PC-3 (cell line): Measurements from ENCODE around the gene SAP30BP. TPM values are rescaled to one million over a fixed set of nuclear protein-coding genes. Genes with fewer than 3 reads are reported as not detected.
A peak's percentile ranks its signal among the peaks of the same experiment; 100 is the strongest.

Experiments used
- ATAC-seq: fragments of 200-7000 bp; cut with Tn5 transposase; 2 replicates; pipeline ENCODE4 v1.9.1; 2020; ENCODE audit warnings: mild to moderate bottlenecking, moderate library complexity
- BruUV-seq: library from RNA; stranded (reverse); fragments of 400-500 nt; replicated peaks from 2 replicates; lab custom pipeline; 2021; lab: Mats Ljungman, UMichigan
- CTCF ChIA-PET: fragments of 300-600 bp; sonication (Branson Sonifier 250); formaldehyde crosslinking; loops from one replicate; lab custom pipeline; 2022; ENCODE audit warnings: antibody characterized with exemption; lab: Charles Lee
- POLR2A ChIA-PET: fragments of 300-600 bp; sonication (Branson Sonifier 250); formaldehyde crosslinking; loops from one replicate; lab custom pipeline; 2022; ENCODE audit warnings: antibody characterized with exemption; ENCODE audit not compliant: unreplicated experiment; lab: Charles Lee
- DNase-seq: peaks from one replicate; pipeline ENCODE4 v3.0.0-alpha.2; 2015
- H2AFZ ChIP-seq: fragments of 300-600 bp; sonication (generic); 2 replicates; pipeline ENCODE4 v1.6.0; 2016; ENCODE audit warnings: antibody characterized with exemption, low read length
- H3F3A ChIP-seq: fragments of 300-600 bp; sonication (generic); one replicate; pipeline ENCODE4 v1.6.0; 2017; ENCODE audit warnings: antibody characterized with exemption, low read length, control low read depth, mild to moderate bottlenecking; ENCODE audit not compliant: unreplicated experiment
- H3K27ac ChIP-seq: fragments of 300-600 bp; sonication (generic); 2 replicates; pipeline ENCODE4 v1.5.1; 2016; ENCODE audit warnings: mild to moderate bottlenecking, low read length
- H3K27me3 ChIP-seq: fragments of 300-600 bp; sonication (generic); 2 replicates; pipeline ENCODE4 v1.6.1; 2016; ENCODE audit warnings: low read length, mixed read lengths
- H3K36me3 ChIP-seq: fragments of 300-600 bp; sonication (generic); 2 replicates; pipeline ENCODE4 v1.6.1; 2016; ENCODE audit warnings: low read depth, mixed run types, low read length, mixed read lengths
- H3K4me1 ChIP-seq: fragments of 300-600 bp; sonication (generic); 2 replicates; pipeline ENCODE4 v1.5.1; 2016; ENCODE audit warnings: low read length; ENCODE audit not compliant: insufficient read depth
- H3K4me2 ChIP-seq: fragments of 300-600 bp; sonication (generic); 2 replicates; pipeline ENCODE4 v1.6.0; 2016; ENCODE audit warnings: low read length
- H3K4me3 ChIP-seq: fragments of 300-600 bp; sonication (generic); 2 replicates; pipeline ENCODE4 v1.5.1; 2016; ENCODE audit warnings: mild to moderate bottlenecking, low read length, mixed read lengths
- H3K79me2 ChIP-seq: fragments of 300-600 bp; sonication (generic); 2 replicates; pipeline ENCODE4 v1.6.1; 2017; ENCODE audit warnings: low read length, mixed read lengths
- H3K9ac ChIP-seq: fragments of 300-600 bp; sonication (generic); 2 replicates; pipeline ENCODE4 v1.6.0; 2016; ENCODE audit warnings: mild to moderate bottlenecking, low read length
- H3K9me2 ChIP-seq: fragments of 300-600 bp; sonication (generic); replicated peaks from 2 replicates; pipeline ENCODE4 v1.6.1; 2016; ENCODE audit warnings: mixed run types, low read length, mixed read lengths
- H3K9me3 ChIP-seq: fragments of 300-600 bp; sonication (generic); 2 replicates; pipeline ENCODE4 v1.6.1; 2016; ENCODE audit warnings: low read length, mixed read lengths
- H4K20me1 ChIP-seq: fragments of 300-600 bp; sonication (generic); 2 replicates; pipeline ENCODE4 v1.6.1; 2016; ENCODE audit warnings: low read length, mixed read lengths
- CTCF ChIP-seq: fragments of 300-600 bp; sonication (generic); conservative IDR thresholded peaks from 2 replicates; pipeline ENCODE4 v1.5.1; 2017; ENCODE audit warnings: antibody characterized with exemption, low read depth, mild to moderate bottlenecking, low read length
- EZH2 ChIP-seq: fragments of 300-600 bp; sonication (generic); IDR thresholded peaks from one replicate; pipeline ENCODE4 v1.6.1; 2017; ENCODE audit warnings: antibody characterized with exemption, mild to moderate bottlenecking, low read length; ENCODE audit not compliant: unreplicated experiment
- EZH2phosphoT487 ChIP-seq: fragments of 300-600 bp; sonication (generic); IDR thresholded peaks from 2 replicates; pipeline ENCODE4 v1.6.1; 2018; ENCODE audit warnings: mild to moderate bottlenecking, antibody characterized with exemption, low read length, borderline replicate concordance
- intact Hi-C: fragments of 100-400 bp; cut with micrococcal nuclease; formaldehyde crosslinking; loops from 2 replicates; pipeline ENCODE4 v1.9.0; 2023
- total RNA-seq: library from RNA; depleted of rRNA; stranded (reverse); fragments of >200 nt; gene quantifications from 2 replicates; pipeline ENCODE4 v1.2.3, GENCODE V29; 2014

SAP30BP gene
- total RNA-seq, 1 experiment from 2014 or later: 97.8 TPM

- ATAC-seq (no peak), DNase-seq (no peak)
- Histone ChIP-seq H3K36me3 (peaks cover 41% of the 10 kb centered on the region; the same call in 1 of the 2 replicates), H3K9me3 (no peaks in the 10 kb centered on the region), H3K4me3 (peak overlapping the region; percentile 97), H3K27ac (peak overlapping the region; percentile 39; the same call in 1 of the 2 replicates), H2AFZ (no peak overlapping the region), H3K4me2 (peak overlapping the region; percentile 97), H3K4me1 (peaks cover 30% of the 10 kb centered on the region), H3K79me2 (peaks cover 40% of the 10 kb centered on the region), H4K20me1 (0 out of 2 replicates have a peak, but pooled peaks cover 12% of the 10 kb centered on the region), H3F3A (no peaks in the 10 kb centered on the region), H3K27me3 (no peaks in the 10 kb centered on the region), H3K9me2 (no peaks in the 10 kb centered on the region), H3K9ac (peak overlapping the region; percentile 73)
- no TSS peak for BruUV-seq
- POLR2A ChIA-PET: interaction anchor here (0.6 kb wide), 1 partner anchor 79 kb away, joined by 10 read pairs; no protein-coding TSS in a partner anchor
- CTCF ChIA-PET: interaction anchor here (1.0 kb wide), 1 partner anchor 24 kb away, joined by 3 read pairs; no protein-coding TSS in a partner anchor
- TF ChIP-seq CTCF (no peak), EZH2phosphoT487 (no peak), EZH2 (no peak)
- intact Hi-C loops: no loop called here
These were observed 57.2 kb downstream of the SAP30BP start for GRCh38 chr17:75724016-75725003.

DNA sequence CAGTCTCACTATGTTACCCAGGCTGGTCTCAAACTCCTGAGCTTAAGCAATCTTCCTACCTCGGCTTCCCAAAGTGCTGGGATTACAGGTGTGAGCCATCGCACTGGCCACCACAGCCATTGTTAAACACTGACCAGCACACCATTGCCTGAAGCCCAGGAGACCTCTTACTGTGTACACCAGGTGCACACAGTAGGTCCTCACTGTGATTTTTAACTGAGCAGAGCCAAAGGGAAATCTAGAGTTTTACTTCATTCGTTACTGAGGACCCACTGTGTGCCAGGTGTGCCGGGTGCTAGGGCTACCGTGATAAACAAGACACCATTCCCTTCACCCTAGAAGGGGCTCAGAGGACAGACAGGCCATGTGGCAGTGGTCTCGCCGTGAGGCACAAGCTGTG is 58.4 kb downstream of the SAP30BP start:
- BruUV-seq: no TSS peak
- ChIA-PET POLR2A (no interaction called here), CTCF (interaction anchor here (1.0 kb wide), 1 partner anchor 22 kb away, joined by 3 read pairs; no protein-coding TSS in a partner anchor)
- Histone ChIP-seq H3K4me3 (no peak overlapping the region), H3K4me2 (no peak overlapping the region), H3K9me2 (no peaks in the 10 kb centered on the region), H4K20me1 (0 out of 2 replicates have a peak, but pooled peaks cover 12% of the 10 kb centered on the region), H3K4me1 (peaks cover 29% of the 10 kb centered on the region), H3F3A (no peaks in the 10 kb centered on the region), H3K27me3 (no peaks in the 10 kb centered on the region), H3K27ac (no peak overlapping the region), H3K9me3 (no peaks in the 10 kb centered on the region), H3K9ac (no peak overlapping the region), H3K79me2 (peaks cover 40% of the 10 kb centered on the region), H3K36me3 (peaks cover 50% of the 10 kb centered on the region), H2AFZ (no peak overlapping the region)
- intact Hi-C loops: no loop called here
- no peak for TF ChIP-seq CTCF
- TF ChIP-seq EZH2: no peak
- TF ChIP-seq EZH2phosphoT487: no peak
- ATAC-seq: no peak
- no peak for DNase-seq
